HG03457 (cell line): ENCODE results near the gene NOVA2.

Experiments used
- ATAC-seq: cut with Tn5 transposase; IDR thresholded peaks from one replicate; pipeline ENCODE4 v1.9.1; 2021; ENCODE audit warnings: moderate number of reproducible peaks; ENCODE audit not compliant: unreplicated experiment

NOVA2 gene

GRCh38 chr19:46000491-46001246 is 27.0 kb upstream of the NOVA2 start:
- ATAC-seq: no peak

- no peak for ATAC-seq
Observed at GRCh38 chr19:45999653-46000121, 26.0 kb upstream of the NOVA2 start.

- ATAC-seq: no peak
Observed at GRCh38 chr19:45998834-45999233, 25.2 kb upstream of the NOVA2 start.

GRCh38 chr19:45996933-45997332 is 23.3 kb upstream of the NOVA2 start:
- ATAC-seq: no peak

- no peak for ATAC-seq
Observed at GRCh38 chr19:45995715-45996385, 22.2 kb upstream of the NOVA2 start.

- ATAC-seq: peak; percentile 90
Observed at GRCh38 chr19:45994998-45995714, 21.5 kb upstream of the NOVA2 start, which contains the start of gene CCDC61. Gene CCDC61 (plus strand): TSS chr19:45995467. CDS start chr19:46003019, 7,552 bp downstream.

- ATAC-seq: no peak
Observed at GRCh38 chr19:45994456-45994997, 20.9 kb upstream of the NOVA2 start.

- ATAC-seq: no peak
Observed at GRCh38 chr19:45990113-45990728, 16.6 kb upstream of the NOVA2 start.

- ATAC-seq: no peak
Observed at GRCh38 chr19:45985321-45985720, 11.7 kb upstream of the NOVA2 start.

- ATAC-seq: no peak
Observed at GRCh38 chr19:45981350-45981749, 7.7 kb upstream of the NOVA2 start.

GRCh38 chr19:45978156-45978555 is 4.5 kb upstream of the NOVA2 start:
- ATAC-seq: no peak

GRCh38 chr19:45976178-45976577 is 2.5 kb upstream of the NOVA2 start:
- no peak for ATAC-seq

GRCh38 chr19:45975306-45976070 is 1.8 kb upstream of the NOVA2 start:
- ATAC-seq: no peak

- ATAC-seq: no peak
Observed at GRCh38 chr19:45972947-45973540, 621 bp downstream of the NOVA2 start.

GRCh38 chr19:45972081-45972946 is 1.4 kb downstream of the NOVA2 start:
- no peak for ATAC-seq

GRCh38 chr19:45971260-45971902 is 2.3 kb downstream of the NOVA2 start:
- ATAC-seq: no peak

GRCh38 chr19:45969676-45970075 is 4.0 kb downstream of the NOVA2 start:
- ATAC-seq: no peak

GRCh38 chr19:45968626-45969025 is 5.0 kb downstream of the NOVA2 start:
- ATAC-seq: no peak
